IPS-NIHi7 (cell line): ENCODE results near the gene URB2.
A peak's percentile ranks its signal among the peaks of the same experiment; 100 is the strongest.

Experiments
- DNase-seq: peaks from one replicate; pipeline ENCODE4 v3.0.0; 2012; ENCODE audit warnings: mixed read lengths; ENCODE audit errors: extremely low spot score

Gene URB2

DNA sequence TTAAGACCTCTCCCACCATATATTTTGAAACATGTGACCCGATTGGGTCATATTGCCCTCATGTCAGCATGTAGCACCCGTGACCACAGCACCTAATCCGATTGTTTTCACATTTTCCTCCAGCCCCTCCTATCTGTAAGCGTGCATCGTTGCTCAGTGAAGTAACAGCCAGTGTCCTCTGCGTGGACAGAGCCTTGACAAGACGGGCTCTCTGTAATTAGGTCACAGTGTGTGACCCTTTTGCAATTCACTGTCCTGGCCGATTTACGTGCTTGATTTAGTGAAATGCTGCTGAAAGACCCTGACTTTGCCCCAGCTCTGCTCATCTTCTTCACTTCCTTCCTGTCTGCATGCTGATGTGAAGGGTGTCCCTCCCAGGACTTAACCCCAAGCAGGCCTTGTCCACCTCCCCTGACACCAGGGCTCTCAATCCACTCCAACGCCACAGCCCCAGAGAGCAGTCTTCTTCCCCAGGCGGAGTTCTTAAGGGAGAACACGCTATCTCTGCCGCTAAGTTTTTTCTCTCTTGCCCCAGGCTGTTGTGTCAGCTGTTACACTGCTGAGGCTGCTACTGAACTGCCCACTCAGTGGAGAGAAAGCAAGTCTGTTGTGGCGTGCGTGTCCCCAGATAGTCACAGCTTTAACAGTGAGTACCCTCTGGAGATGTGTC lies 19.4 kb downstream of the URB2 start:
- DNase-seq, result no peak

DNA sequence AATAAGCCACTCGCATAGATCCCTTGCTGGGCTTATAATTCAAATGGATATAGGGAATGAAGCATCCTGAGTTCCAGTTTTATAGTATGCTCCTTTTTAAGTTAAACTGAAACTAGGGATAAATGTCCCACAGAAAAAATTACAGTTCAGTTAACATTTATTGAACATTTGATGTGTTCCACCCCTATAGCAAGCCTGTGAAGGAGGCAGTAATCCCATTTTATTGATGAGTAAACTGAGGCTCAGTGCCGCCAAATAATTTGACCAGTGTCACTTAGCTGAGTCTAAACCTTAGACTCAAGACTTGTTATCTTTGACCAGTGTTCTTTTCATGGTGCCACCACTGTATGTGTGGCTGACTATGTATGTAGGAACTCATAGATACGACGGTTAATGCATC lies 22.4 kb downstream of the URB2 start:
- no peak for DNase-seq

DNA sequence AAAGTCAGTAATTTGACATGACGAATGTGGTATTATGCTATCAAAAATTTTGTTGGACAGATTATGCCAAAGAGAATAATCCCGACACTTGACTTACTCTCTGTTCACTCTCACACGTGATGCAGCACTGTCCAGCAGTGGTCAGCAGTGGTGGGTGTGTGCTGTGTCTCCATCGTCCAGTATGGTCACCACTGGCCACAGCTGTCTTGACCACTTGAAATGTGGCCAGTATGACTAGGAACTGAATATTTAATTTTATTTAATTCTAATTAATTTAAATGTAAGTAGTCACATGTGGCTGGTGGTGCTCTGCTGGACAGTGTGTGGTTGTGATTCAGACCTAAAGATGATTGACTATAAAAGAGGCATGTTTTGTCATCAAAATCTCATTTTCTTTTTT lies 24.0 kb downstream of the URB2 start:
- DNase-seq, result no peak

DNA sequence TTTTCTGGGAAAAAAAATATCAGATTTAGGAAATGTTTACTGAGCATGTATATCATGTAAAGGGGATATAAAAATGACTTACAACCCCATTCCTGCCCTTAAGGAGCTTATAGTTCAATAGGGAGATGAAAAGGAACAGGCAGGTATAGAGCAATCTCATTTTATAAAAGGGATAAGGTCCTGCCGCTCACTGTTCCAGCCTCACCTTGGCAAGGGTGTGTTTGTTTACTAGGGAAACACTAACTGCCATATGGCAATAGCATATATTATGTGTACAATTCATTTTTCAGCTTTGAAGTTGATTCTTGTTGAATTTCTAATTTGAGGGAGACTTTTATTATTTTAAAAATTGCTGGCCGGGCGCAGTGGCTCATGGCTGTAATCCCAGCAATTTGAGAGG lies 25.5 kb downstream of the URB2 start:
- DNase-seq, result no peak

DNA sequence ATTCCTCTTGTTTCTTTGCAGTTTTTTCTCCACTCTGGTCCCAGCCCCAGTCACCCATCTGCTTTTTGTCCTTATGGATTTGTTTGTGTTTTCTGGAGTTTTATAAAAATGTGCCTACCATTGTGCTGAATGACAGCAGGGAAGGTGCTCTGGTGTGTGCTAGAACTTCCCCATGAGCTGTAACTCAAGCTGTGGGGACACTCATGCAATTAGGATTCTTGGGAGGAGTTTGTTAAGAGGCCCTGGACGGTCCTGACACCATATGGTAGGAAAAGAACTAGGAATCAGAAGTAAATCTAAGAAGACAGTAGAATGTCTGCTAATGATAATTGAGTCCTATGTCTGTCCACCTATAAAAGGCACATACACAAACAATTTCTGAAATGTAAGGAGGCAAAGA lies 27.4 kb downstream of the URB2 start:
- no peak for DNase-seq

DNA sequence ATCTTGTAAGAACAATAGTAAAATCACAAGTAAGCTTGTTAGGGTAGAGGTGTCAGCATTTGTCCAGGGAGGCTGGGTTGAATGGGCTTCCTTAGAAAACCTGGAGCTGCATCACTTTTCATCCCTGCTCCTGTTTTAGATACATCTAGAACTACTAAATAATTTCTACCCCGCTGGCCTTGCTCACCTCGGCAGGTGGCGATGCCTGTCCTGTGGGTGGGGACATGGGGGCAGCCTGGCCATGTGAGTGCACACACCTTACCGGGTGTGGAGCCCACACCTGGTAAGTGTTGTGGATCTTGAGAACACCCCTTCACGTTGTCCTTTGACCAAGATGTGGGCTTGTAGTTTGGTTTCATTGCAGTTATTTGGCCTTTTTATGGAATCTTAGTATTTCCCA lies 29.7 kb downstream of the URB2 start:
- no peak for DNase-seq

DNA sequence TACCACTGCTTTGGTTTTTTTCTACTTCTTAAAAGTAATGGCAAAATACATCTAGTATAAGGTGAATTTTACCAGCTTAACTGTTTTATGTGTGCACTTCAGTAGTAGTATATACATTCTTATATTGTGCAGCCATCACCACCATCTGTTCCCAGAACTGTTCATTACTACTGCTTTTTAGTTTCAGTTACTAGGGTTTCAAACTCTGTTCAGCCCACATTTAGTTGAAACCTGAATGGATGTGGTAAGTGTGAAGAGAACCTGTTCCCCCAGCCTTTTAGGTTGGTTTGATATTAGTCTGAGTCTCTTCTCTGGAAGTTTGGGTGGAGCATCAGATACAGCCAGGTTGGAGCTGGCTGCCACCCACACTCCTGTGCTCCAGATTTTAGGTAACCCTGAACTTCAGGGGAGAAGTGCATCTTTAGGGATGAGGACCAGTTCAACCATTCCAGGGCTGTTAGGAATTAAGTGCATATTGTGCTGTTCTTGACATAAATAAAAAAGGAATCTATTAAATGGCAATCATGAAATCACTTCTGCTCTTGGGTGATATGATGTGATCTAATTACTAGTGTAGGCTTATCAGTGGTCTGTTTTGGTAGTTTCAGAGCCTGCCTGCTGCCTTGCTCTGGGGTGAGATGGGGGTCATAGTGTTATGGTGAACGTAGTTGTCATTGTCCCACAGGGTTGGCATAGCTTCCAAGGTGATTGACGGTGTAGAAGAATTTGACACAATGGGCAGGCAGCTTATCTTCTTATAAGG lies 32.1 kb downstream of the URB2 start:
- no peak for DNase-seq

DNA sequence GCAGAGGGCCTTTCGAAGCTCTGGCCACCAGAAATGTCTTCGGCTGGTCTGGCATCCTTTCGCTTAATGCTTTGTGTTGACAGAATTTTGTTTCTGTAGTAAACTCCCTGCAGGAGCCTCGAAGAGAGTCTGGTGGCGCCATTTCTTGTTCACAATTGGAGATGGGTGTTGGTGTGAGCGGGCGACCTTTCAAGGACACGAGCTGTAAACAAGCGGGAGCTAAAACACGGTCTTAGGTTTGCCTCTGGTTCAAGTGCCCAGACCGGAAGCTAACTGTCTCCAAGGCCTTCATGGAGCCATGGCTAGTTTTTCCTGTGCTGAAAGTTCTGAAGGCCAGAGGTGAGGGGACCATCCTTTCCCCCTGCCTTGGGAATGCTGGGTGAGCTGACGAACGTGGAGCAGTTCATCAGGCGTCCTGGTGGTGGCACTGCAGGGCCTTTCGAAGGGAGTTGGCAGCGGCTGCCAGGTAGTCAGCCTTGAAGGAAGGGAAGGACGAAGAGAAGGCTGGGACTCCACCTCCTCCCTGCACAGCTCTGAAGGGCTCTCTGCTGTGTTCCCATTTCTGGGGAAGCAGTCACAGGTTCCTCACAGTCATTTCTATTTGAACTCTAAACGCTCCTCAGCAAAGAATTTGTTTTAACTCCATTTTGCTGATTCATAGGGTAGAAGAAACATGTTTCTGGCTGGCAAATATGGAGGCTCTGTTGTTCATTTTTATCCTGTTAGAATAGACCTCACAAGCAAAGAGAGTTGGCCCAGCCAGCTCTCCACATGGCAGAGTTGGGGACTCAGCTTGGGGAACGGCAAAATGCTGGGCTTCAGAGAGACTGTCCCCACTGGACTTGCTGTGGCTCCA lies 35.2 kb downstream of the URB2 start:
- peak; percentile 98 for DNase-seq

DNA sequence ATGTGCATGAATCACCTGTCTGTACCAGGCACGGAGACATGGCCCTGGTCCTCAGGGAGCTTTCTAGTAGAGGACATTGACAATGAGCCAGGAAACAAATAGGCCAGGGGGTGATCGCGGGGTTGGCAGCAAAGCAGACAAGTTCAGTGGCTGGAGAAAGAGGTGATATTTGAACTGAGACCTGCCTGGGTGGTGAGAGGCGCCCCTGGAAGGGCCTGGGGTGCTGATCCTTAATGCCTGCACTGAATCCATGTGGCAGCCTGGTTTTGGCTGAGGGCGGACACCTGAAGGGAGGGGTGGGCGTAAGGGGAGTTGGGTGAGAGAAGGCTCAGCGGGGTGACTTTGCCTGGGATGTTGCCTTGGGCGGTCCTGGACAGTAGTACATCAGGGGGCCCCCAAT lies 35.9 kb downstream of the URB2 start:
- no peak for DNase-seq

DNA sequence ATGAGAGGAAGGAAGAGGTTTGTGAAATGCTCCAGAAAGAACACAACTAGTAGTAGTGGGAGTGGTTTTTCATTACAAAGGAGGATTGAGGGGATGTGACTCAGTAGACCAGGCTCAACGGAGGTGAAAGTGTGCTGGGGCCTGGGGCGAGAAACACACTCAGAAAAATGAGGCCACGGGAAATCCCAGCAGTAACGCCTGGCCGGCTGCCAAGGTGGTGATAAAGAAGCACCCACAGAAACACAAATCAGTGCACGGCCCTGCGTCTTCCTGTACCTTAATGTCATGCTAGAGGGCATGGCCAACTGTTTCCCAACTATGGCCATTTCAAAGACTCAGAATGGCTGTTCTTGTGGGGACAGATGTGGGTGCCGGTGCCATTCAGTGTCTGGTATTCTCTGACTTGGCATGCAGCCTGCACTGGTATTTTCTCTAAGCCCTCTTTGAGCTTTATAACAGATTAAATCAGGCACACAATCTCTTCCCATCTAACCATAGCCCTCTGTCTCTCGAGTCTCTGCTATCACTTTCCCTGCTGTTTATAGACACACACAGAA lies 38.2 kb downstream of the URB2 start:
- DNase-seq, result no peak

DNA sequence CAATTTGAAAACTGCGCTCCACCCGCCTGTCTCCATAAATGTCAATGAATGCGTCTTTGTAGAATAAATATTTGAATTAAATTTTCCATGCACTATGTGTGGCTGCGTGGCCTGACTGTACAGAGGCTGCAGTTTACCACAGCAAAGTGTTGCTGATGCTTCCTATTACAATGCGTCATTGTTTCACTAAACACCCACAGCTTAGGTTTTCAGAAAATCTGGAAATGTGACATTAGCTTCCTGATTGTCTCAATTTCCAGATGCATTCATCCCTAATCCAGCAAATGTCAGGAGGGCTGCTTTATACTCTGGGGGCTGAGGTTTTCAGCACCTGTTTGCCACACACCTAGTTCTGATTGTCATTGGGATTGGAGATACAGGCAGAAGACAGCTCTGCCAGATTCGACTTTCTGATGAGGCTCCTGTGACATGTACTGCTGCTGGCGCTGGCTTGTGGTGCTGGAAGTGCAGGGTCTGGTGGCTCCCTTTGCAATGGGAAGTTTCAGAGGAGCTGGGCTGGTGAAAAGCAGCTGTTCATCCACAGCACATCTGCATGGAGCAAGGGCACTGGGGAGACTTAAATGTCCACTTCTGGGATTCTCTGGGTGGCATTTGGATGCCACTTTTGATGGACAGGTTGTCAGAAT lies 40.0 kb downstream of the URB2 start:
- no peak for DNase-seq

DNA sequence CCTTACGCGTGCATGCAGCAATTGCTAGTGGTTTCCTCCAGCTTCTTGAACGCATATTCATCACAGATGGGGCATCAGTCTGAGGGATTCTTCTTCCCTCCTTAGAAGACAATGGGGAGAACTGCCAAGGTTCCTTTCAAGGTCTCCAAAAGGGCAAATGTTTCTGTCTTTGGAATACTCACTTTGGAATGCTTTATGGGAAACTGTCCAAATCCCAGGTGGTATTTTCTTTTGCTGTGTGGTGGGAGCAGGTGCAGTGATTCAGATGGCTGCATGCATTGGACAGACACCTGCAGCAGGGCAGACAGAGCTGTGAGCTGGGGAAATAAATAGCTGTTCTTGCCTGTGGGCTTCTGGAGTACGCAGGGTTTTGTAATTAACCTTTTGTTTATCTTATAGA lies 40.5 kb downstream of the URB2 start:
- DNase-seq, result no peak

DNA sequence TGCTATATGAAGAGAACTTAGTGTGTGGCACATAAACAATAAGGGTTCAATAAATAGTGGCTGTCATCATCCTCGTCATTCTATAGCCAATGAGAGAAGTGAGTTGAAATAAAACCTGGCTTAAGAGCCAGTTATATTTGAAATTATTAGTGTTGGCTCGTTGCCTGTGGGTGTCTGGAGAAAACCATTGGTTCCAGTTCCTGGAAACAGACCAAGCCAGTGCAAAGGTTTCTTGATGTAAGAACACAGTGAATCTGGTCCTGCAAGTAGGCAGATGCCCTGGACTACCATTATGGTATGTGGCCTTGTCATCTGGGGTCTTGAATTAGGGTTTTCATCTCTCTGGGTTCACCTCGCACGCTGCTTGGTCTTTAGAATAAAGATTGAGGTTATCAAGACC lies 43.3 kb downstream of the URB2 start:
- DNase-seq, result no peak

DNA sequence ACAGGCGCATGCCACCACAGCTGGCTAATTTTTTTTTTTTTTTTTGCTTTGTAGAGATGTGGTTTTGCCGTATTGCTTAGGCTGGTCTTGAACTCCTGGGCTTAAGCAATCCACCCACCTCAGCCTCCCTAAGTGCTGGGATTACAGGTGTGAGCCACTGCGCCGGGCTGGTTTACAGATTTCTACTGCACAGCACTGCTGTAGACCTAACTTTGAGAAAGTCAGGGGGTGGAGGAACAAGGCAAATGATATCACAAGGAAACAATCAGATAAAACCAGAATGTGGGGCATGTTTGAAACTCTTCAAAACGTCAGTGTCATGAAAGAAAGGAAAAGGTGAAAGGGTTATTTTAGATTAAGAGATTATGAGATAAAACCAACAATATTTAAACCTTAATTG lies 45.3 kb downstream of the URB2 start:
- DNase-seq, result no peak

DNA sequence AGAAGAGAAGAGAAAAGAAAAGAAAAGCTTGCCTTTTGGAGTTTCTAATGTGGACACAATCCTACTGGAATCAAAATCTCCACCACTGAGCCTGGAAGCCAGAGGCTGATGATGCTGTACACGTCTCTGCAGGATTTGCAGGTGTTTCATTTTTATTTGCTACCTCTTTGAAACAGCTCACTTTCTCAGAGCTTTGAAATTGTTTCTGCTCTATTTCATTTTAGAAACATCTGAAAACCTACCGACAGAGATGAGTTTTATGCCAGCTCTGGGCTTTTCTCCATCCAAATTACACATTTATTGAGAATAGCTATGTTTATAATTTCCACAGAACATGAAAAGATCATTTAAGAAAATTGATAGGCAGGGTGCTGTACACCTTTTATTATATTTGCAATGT lies 46.2 kb downstream of the URB2 start:
- no peak for DNase-seq

DNA sequence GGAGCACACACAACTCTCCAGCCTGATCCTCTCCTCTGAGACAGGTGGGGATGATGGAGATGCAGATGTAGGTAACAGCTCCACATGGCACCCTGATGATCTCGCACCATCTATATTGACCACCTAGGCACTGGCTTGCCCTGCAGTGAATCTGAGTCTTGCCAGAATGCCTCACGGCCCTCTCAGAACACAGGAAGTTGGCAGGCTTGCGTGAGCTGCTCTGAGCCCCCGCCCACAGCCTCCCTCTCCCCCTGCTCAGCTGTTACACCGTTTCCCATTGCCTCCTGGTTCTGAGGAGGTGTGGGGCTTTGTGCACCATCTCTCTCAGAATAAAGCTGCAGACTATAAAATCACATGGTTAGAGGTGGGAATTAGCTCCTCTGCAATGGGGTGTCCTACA lies 48.0 kb downstream of the URB2 start:
- no peak for DNase-seq

DNA sequence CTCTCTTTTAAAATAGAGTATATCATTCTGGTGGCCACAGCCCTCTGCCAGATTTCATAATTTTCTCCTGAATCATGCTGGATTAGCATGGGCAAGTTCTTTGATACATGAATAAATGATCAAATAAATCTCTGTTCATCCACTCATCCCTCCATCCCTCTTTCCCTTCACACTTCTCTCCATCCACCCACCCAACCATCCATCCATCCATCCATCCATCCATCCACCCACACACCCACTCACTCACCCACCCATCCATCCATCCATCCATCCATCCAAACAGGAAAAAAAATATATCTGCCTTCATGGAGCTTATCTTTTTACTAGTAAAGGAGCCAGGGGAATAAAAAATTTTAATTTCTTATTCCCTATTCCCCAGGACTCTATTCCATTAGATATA lies 49.3 kb downstream of the URB2 start:
- no peak for DNase-seq

DNA sequence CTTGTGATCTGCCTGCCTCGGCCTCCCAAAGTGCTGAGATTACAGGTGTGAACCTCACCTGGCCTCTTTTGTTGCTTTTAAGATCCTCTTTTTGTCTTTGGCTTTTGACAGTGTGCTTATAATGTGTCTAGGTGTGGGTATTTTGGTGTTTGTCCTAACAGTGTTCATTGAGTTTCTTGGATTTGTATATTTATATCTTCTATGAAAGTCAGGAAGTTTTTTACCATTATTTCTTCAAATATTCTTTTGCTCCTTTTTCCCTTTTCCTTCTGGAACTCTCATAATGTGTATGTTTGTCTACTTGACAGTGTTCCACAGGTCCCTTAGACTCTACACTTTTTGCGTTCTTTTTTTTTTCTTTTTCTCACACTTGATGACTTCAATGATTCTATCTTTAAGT lies 59.1 kb downstream of the URB2 start:
- DNase-seq, result no peak

DNA sequence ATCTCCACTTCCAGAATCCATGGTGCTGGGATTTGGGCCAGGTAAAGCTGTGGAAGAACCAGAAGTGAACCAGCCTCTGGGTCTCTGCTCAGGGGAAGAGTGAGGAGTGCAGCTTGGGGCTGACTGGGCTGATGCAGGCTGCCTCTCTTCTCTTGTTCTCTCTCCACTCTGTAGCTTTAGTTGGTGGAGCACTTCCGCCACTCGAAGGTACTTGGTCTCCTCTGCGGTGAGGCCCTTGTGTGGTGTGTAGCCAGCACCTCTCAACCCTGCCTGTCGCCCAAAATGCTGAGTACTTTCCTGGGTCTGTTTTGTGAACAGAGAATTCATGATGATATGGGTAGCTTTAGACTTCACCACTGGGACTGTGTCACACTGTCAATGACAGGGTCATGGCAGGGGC lies 63.2 kb downstream of the URB2 start:
- DNase-seq, result no peak

DNA sequence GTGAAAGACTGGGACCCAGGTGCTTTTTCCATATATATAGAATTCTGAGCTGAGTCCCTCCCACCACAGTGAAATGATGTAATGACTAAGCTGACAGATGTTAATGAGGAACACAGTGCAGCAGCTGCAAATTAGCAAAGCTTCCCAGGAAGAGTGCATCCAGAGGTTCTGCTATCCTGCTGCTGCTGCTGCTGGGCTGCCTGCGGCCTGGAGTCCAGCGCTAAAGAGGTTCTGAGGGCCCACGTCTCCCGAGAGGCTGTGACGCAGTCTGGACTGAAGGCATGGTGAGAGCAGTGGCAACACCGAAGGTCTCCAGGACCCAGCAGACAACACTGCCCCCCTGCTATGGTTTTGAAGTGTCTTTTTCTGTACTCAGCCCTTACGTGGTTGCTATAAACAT lies 63.9 kb downstream of the URB2 start:
- no peak for DNase-seq

DNA sequence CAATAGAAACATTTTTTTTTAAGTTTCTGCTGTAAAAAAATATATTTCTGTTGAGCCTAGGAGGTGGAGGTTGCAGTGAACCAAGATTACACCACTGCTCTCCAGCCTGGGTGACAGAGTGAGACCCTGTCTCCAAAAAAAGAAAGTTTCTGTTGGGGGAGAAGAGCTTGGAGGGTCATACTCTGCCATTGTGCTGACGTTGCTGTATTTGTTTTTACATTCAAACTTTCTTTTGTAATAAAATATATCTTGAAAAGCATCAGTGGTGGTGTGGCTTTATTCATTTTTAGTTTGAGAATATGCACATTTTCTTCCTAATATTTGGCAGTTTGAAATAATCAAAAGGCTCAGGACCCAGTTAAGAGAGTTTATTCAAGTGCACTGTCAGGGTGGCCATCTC lies 64.6 kb downstream of the URB2 start:
- no peak for DNase-seq

DNA sequence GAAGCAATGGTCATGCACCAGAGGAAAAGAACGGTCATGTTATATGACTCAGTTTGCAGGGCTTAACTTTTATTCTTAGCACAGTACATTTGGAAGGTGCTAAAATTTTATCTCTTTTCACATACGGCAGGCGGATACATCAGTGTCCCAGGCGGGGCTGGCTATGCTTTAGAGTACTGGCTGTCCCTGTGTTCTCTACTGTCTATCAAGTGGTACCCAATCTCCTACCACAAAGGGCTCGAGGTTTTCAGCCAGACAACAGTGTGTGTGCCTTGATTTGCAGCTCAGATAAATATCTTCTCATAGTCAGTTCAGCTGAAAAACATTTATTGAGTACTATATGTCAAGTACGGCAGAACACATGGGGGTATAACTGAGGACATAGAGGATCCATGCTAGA lies 65.3 kb downstream of the URB2 start:
- DNase-seq, result no peak
